Mucosa of stomach (tissue), 1 donor: ENCODE results near the gene EPB41L4B.
"Not testable (repeated sequence)": the region's sequence is repeated elsewhere in the genome, so short reads cannot be mapped to it uniquely, and the experiment has no call there.

Experiments used
- H3K27me3 ChIP-seq: one replicate; pipeline ENCODE4 v1.7.0; 2013; ENCODE audit warnings: mild to moderate bottlenecking, low read length; ENCODE audit not compliant: control insufficient read depth, insufficient read depth
- H3K36me3 ChIP-seq: one replicate; pipeline ENCODE4 v1.7.0; 2013; ENCODE audit warnings: low read length; ENCODE audit not compliant: control insufficient read depth, insufficient read depth
- H3K4me1 ChIP-seq: one replicate; pipeline ENCODE4 v1.7.0; 2013; ENCODE audit warnings: mild to moderate bottlenecking, low read length; ENCODE audit not compliant: control insufficient read depth, insufficient read depth
- H3K4me3 ChIP-seq: one replicate; pipeline ENCODE4 v1.7.0; 2013; ENCODE audit warnings: low read length
- H3K9ac ChIP-seq: one replicate; pipeline ENCODE4 v1.7.0; 2013; ENCODE audit warnings: mild to moderate bottlenecking, low read length, moderate library complexity
- H3K9me3 ChIP-seq: one replicate; pipeline ENCODE4 v1.7.0; 2013; ENCODE audit warnings: mild to moderate bottlenecking, low read length, moderate library complexity; ENCODE audit not compliant: control insufficient read depth
- donor health status: Pancreatic carcinoma.

Gene EPB41L4B

GRCh38 chr9:109230277-109230676, 90.6 kb downstream of the EPB41L4B start:
- no peaks in the 10 kb centered on the region for H3K36me3 ChIP-seq
- no peaks in the 10 kb centered on the region for H3K4me1 ChIP-seq
- H3K9me3 ChIP-seq: no peaks in the 10 kb centered on the region
- no peaks in the 10 kb centered on the region for H3K27me3 ChIP-seq
- no peak overlapping the region for H3K4me3 ChIP-seq
- no peak overlapping the region for H3K9ac ChIP-seq

DNA sequence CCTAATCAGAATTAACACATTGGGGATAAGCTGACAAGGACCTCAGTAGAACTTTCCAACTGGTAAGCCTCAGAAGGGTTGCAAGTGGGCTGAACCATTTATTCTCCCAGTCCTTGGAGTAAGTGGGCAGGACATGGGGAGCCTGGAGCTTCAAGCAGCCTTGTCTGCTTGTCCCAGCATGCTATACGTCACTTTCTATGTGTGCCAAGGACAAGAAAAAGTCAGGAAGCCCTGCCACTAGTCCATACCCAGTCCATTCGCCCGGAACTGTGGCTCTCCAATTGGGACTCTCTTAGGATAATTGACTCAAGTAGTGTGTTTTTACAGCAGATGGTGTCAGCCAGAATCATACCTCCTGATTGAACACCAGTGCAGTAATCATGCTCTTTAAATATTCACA, 91.2 kb downstream of the EPB41L4B start:
- Histone ChIP-seq H3K36me3 (no peaks in the 10 kb centered on the region), H3K4me1 (no peaks in the 10 kb centered on the region), H3K4me3 (no peak overlapping the region), H3K9ac (no peak overlapping the region), H3K27me3 (no peaks in the 10 kb centered on the region), H3K9me3 (no peaks in the 10 kb centered on the region)

GRCh38 chr9:109228093-109228642, 92.7 kb downstream of the EPB41L4B start:
- Histone ChIP-seq H3K9me3 (no peaks in the 10 kb centered on the region), H3K36me3 (no peaks in the 10 kb centered on the region), H3K4me1 (no peaks in the 10 kb centered on the region), H3K4me3 (no peak overlapping the region), H3K9ac (no peak overlapping the region), H3K27me3 (no peaks in the 10 kb centered on the region)

- no peaks in the 10 kb centered on the region for H3K27me3 ChIP-seq
- H3K36me3 ChIP-seq: no peaks in the 10 kb centered on the region
- H3K9ac ChIP-seq: no peak overlapping the region
- H3K4me1 ChIP-seq: no peaks in the 10 kb centered on the region
- no peaks in the 10 kb centered on the region for H3K9me3 ChIP-seq
- no peak overlapping the region for H3K4me3 ChIP-seq
Measured at GRCh38 chr9:109225629-109226028, 95.2 kb downstream of the EPB41L4B start.

- Histone ChIP-seq H3K27me3 (no peaks in the 10 kb centered on the region), H3K9ac (no peak overlapping the region), H3K4me3 (no peak overlapping the region), H3K36me3 (no peaks in the 10 kb centered on the region), H3K4me1 (no peaks in the 10 kb centered on the region), H3K9me3 (no peaks in the 10 kb centered on the region)
Measured at GRCh38 chr9:109224751-109225150, 96.1 kb downstream of the EPB41L4B start.

- not testable (repeated sequence) for H3K4me1 ChIP-seq, H3K9ac ChIP-seq
Measured at GRCh38 chr9:109218242-109218641, 102.6 kb downstream of the EPB41L4B start.

DNA sequence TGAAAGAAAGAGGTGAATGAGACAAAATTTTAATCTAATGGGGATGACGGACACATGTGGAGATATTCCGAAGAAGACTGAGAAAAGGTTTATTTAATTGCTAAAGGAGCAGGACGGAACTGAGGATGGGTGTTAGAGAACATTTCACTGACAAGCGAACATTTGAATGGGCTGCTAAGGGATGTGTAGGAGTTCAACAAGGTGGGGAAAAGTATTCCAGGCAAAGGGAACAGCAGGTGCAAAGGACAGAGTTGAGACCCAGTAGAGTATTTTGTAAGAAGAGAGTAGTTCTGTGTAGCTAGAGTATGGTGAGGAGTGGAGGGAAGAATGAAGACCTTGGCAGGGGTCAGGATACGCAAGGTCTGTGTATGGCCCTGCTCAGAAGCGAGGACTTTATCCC, 106.4 kb downstream of the EPB41L4B start:
- no peaks in the 10 kb centered on the region for H3K4me1 ChIP-seq
- H3K36me3 ChIP-seq: no peaks in the 10 kb centered on the region
- H3K27me3 ChIP-seq: peaks cover 3% of the 10 kb centered on the region
- H3K4me3 ChIP-seq: no peak overlapping the region
- H3K9me3 ChIP-seq: no peaks in the 10 kb centered on the region
- no peak overlapping the region for H3K9ac ChIP-seq

More at GRCh38 chr9:109218242-109218641, 102.6 kb downstream of the EPB41L4B start:
- H3K36me3 ChIP-seq, H3K9me3 ChIP-seq, H3K27me3 ChIP-seq, H3K4me3 ChIP-seq: not testable (repeated sequence)

- Histone ChIP-seq H3K27me3 (peaks cover 3% of the 10 kb centered on the region), H3K4me1 (no peaks in the 10 kb centered on the region), H3K9ac (no peak overlapping the region), H3K9me3 (no peaks in the 10 kb centered on the region), H3K36me3 (no peaks in the 10 kb centered on the region), H3K4me3 (no peak overlapping the region)
Measured at GRCh38 chr9:109213285-109214121, 107.4 kb downstream of the EPB41L4B start.

GRCh38 chr9:109212768-109213167, 108.1 kb downstream of the EPB41L4B start:
- Histone ChIP-seq H3K4me1 (no peaks in the 10 kb centered on the region), H3K36me3 (no peaks in the 10 kb centered on the region), H3K9me3 (no peaks in the 10 kb centered on the region), H3K27me3 (peaks cover 3% of the 10 kb centered on the region), H3K9ac (no peak overlapping the region), H3K4me3 (no peak overlapping the region)

DNA sequence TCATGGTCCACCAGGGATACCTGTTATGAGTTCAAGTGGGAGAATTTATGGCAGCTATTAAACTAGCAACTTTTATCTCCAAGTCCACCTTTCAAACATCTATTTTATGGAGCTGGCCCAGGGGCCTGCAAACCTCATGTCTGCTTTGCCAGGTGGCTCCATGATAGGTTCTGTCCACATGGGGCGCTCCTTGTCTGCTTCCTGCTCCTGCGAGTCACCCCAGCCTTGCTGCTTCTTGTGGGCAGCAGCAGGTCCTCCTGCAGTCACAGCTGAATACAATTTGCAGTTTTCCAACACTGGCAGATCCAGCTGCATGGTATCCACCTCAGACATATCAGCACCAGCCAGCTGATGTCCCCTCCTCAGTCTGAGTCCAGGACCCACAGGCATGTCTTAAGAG, 114.2 kb downstream of the EPB41L4B start:
- H3K9ac ChIP-seq: no peak overlapping the region
- H3K9me3 ChIP-seq: no peaks in the 10 kb centered on the region
- no peaks in the 10 kb centered on the region for H3K4me1 ChIP-seq
- H3K4me3 ChIP-seq: no peak overlapping the region
- H3K27me3 ChIP-seq: no peaks in the 10 kb centered on the region
- no peaks in the 10 kb centered on the region for H3K36me3 ChIP-seq

- Histone ChIP-seq H3K36me3 (no peaks in the 10 kb centered on the region), H3K27me3 (no peaks in the 10 kb centered on the region), H3K4me3 (no peak overlapping the region), H3K9ac (no peak overlapping the region), H3K9me3 (no peaks in the 10 kb centered on the region), H3K4me1 (no peaks in the 10 kb centered on the region)
Measured at GRCh38 chr9:109205526-109205925, 115.3 kb downstream of the EPB41L4B start.

GRCh38 chr9:109203761-109204360, 117.0 kb downstream of the EPB41L4B start:
- Histone ChIP-seq H3K36me3 (no peaks in the 10 kb centered on the region), H3K4me1 (no peaks in the 10 kb centered on the region), H3K4me3 (no peak overlapping the region), H3K27me3 (no peaks in the 10 kb centered on the region), H3K9ac (no peak overlapping the region), H3K9me3 (no peaks in the 10 kb centered on the region)
